Diencephalon (tissue), 1 donor: ENCODE results near the gene CFAP43. TPM values are rescaled to one million over a fixed set of nuclear protein-coding genes. Genes with fewer than 3 reads are reported as not detected.

Experiments used
- small RNA-seq: library from RNA; depleted of rRNA; stranded (forward); fragments of <200 nt; gene quantifications from one replicate; pipeline ENCODE3, GENCODE V24; 2014
- total RNA-seq: library from RNA; depleted of rRNA; stranded (reverse); fragments of >200 nt; gene quantifications from one replicate; pipeline ENCODE4 v1.2.3, GENCODE V29; 2014

The CFAP43 gene, protein sequence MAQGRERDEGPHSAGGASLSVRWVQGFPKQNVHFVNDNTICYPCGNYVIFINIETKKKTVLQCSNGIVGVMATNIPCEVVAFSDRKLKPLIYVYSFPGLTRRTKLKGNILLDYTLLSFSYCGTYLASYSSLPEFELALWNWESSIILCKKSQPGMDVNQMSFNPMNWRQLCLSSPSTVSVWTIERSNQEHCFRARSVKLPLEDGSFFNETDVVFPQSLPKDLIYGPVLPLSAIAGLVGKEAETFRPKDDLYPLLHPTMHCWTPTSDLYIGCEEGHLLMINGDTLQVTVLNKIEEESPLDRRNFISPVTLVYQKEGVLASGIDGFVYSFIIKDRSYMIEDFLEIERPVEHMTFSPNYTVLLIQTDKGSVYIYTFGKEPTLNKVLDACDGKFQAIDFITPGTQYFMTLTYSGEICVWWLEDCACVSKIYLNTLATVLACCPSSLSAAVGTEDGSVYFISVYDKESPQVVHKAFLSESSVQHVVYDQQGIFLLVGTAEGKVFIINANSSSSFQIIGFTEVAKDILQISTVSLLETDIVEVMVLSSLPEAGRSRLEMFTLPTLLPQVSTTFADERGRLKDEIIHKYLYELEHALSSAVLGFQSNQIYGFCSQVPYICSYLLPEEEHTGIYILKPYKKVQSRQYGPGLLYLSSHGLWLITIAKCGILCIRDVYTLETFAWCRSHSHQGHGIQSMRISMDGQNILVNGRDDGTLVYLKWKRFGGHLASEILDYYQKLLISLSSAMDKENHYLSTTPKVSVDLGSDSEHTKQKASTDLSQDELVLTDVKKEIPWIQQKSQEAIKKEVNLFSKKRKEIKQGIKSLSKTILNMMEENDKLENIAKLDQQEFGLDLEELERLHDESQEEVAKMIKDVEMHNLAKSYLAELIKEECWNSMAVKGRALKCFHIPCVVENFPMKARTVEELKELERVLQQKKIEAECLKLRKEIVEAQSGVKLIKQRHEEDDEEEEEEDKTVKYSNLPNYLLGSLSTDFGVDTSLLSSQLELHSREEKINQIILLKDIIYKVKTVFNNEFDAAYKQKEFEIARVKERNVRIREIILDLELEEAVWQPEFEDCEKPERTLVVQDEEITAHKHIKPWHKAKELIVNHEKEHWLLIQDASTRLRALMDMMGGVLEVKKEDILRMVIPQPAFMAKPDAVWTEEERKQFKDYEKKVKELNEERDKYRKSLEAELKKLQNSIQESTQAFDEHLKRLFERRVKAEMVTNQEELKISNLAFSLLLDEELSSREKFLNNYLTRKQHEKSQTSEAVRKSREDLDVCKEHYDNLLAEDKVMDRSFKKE (N-terminal part only)
- 27.7 TPM for total RNA-seq

DNA sequence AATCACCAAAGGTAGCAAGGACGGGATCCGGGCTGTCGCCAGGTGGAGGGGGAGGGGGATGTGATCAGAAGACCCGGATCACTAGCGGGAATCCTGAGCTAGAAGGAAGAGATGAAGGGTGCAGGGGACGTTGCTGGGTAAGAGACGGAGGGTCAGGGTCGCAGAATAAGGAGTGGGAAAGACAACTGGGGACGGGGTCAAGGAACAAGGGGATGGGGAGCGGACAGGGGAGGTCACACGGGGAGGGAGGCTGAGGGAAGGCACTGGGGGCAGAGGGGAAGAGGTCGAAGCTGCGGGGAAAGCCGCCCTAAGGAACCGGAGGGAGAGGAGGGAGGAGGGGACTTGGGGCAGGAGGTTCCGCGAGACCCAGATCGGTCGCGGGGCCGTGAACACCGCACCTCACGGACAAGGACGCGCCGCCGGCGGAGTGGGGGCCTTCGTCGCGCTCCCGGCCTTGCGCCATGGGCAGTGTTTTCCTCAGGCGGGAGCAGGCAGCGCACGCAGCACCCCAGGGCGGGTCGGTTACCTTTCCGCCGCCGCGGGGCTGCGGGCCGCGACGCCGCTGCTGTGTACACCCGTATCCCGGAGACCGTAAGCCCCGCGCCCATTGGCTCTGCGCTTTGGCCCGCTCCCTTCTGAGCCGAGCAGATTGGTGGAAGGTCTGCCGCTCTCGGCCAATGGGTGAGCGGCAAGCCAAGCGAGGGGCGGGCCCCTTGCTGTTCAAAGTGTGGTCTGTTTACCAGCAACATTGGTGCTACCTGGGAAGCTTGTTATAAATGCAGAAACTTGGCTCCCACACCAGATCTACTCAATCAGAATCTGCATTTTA, at the start of gene CFAP43:
Gene CFAP43 (minus strand): TSS at position 581 of the 829 bp plus-strand sequence. CDS start 118 bp downstream, at position 463.

DNA sequence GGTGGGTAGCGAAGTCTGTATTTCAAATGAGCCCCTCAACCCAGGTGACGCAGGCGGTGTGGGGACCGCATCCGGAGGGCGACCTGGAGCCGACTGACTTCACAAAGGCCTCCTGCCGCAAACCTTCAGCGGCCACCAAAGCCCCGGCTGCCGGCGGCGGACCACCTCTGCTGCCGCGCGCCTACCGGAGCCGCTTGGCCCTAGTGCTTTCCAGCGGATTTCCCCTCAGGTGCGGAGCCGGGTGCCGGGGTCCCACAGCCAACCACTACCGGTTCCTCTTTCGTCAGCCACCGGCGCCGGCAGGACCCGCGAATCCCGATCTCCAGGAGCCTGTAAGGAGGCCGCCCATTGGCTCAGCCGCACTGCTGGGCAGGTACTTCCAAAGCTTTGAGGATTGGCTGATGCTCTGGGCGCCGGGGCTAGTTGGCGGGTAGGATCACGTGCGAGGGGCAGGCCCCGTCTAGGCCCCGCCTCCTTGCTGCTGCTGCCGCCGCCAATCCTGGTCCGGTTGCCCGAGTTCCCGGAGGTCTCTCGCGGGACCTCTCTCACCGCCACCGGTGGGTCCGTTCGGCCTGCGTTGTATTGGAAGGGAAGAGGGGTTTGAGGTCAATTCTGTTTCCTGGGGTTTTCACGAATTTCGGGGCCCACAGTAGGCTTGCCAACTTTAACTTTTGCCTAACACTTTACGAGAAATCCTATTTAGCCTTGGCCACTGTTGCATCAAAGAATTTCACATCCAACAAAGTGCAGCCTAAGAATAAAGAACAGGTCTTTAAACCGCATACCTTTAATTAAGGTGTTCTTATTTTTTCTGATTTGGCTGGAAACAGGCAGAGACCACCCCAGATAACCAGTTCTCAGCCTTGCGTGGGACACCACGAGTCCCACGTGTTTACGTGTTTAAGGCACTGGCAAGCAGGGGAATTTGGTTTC, 36.8 kb upstream of the CFAP43 start, which contains the start of gene GSTO2:
Gene GSTO2 (plus strand): TSS at position 472 of the 933 bp plus-strand sequence. CDS start 5,732 bp downstream, outside the sequence.

DNA sequence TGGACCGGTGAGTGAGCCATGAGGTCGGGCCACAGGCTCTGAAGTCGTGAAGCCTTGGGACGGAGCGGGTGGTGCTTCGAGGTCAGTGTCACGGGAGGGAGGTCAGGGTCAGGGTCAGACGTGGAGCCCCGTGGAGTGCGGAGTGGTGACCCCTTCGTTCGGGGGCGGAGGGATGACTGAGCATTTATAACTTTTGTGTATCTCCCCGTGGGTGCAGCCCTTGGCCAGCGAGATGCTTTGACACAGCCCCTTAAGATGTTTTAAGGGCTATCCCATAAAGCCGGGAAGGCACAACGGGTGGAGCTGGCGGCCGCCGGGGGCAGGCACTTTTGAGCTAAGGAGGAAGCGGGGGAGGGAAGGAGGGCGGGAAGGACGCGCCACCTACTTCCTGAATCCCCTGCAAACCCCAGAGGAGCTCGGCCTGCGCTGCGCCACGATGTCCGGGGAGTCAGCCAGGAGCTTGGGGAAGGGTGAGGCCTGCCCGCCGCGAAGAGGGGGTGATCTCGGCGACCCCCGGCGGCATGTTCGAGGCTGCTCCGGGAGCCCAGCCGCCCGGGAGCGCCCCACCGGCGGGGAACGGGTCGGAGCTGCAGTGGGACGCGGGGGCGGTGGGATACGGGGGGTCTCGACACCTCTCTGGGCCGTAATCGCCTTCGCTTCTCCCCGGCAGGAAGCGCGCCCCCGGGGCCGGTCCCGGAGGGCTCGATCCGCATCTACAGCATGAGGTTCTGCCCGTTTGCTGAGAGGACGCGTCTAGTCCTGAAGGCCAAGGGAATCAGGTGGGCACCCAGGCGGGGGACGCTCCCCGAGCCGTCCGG, 22.5 kb upstream of the CFAP43 start, which contains the start of gene GSTO1:
Gene GSTO1 (plus strand): TSS at position 400 of the 818 bp plus-strand sequence. CDS start 37 bp downstream, at position 437.

DNA sequence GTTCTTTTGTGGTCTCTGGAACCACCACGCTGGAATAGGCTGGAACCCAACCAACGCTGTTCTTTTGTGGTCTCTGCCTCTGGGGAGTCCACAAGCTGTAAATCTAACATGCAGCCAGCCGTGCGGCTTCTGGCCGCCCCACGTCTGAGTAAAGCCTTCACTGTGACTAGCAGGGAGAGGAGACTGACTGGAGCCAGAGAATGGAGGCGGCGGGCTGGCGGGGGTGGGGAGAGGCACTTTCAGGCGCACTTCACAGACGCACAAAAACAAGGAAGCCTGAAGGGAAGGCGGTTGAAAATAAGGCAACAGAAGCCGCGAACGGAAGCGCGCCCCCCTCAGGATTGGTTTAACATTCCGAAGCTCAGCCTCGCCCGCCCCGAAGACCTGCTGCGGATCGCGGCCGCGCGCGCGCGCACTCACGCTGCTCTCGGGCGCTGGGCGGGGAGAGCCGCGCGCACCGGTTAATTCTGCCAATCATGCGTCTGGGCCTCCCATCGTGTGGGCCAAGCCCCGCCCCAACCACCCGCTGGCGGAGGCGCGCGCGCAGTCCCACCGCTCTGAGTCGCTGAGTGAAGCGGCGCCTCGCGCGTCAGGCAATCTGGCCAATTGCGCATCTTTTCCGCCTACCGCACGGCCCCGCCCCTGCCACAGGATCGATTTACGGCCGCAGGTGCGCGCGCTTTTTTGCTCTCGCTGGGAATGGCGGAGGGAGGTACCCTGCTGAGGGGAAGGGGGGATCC, 110.5 kb downstream of the CFAP43 start, which contains the start of gene SFR1:
Gene SFR1 (plus strand): TSS at position 687 of the 740 bp plus-strand sequence. CDS start 13 bp downstream, at position 700.

DNA sequence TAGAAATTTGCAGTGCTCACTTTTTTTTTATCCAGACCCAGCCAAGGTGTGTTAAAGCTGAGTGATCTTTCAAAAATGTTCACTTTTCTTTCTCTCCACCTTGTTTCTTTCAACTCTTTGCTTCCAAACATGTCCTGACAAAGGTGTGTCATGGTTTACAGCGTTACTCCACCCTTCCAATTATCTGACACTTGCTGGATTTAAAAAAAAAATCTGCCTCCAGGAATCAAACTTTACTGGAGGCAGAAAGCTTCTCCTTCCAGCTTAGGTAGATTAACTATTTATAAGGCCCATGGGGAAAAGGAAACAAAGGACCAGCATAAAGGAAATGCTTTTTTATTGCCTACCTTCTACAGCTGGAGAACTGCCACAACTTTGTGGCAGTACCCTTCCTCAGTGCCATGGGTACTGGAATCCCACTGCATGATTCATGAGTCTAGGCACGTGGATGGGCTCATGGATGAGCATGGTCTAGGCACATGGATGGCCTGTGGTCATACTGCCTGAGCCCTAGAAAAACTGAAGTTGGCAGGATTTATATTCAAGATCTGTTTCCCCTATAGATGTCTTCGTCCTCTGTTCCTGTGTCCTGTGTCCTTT, 146.3 kb downstream of the CFAP43 start, which contains the start of gene COL17A1:
Gene COL17A1 (minus strand): TSS at position 80 of the 600 bp plus-strand sequence. CDS start 5,207 bp downstream, outside the sequence.

Small RNAs within 50 kb of the gene (small RNA-seq; reads per million reads assigned to genes)
- gene MIR4482 (0.33 reads per million, percentile 29 among the genes with 10 or more reads in this experiment), gene MIR609 (not detected)

Other genes with a start within 250 kb of the CFAP43 start
- gene COL17A1, start 146.5 kb downstream of the CFAP43 start, total RNA-seq = under 0.01 TPM
- 8.3 TPM for gene SFR1, start 110.2 kb downstream of the CFAP43 start, total RNA-seq
- gene GSTO1, start 22.5 kb upstream of the CFAP43 start, total RNA-seq = 34.6 TPM
- gene GSTO2, start 36.8 kb upstream of the CFAP43 start, total RNA-seq = 6.7 TPM
- 3.2 TPM for gene ITPRIP, start 106.1 kb upstream of the CFAP43 start, total RNA-seq
- gene CFAP58, start 121.5 kb upstream of the CFAP43 start, total RNA-seq = 1.8 TPM